Activated CD8-positive, alpha-beta memory T cell treated with anti-CD3 and anti-CD28 coated beads, Interleukin-2, amount 50 U/mL, for 24 hours (primary cell): ENCODE measurements around the gene SLC18A3.

Experiments used
- DNase-seq: peaks from one replicate; pipeline ENCODE4 v3.0.0-alpha.2; 2020; ENCODE audit errors: extremely low read depth

SLC18A3 gene

GRCh38 chr10:49651039-49651835 is 41.1 kb downstream of the SLC18A3 start:
- no peak for DNase-seq

GRCh38 chr10:49651917-49652316 is 41.8 kb downstream of the SLC18A3 start:
- no peak for DNase-seq

- DNase-seq, result no peak
Measured at GRCh38 chr10:49652421-49653272, 42.5 kb downstream of the SLC18A3 start.

GRCh38 chr10:49653273-49653929 is 43.3 kb downstream of the SLC18A3 start:
- no peak for DNase-seq

- DNase-seq, result no peak
Measured at GRCh38 chr10:49654036-49654693, 44.1 kb downstream of the SLC18A3 start.

GRCh38 chr10:49655099-49655498 is 45.0 kb downstream of the SLC18A3 start:
- DNase-seq, result no peak

- no peak for DNase-seq
Measured at GRCh38 chr10:49656845-49657493, 46.9 kb downstream of the SLC18A3 start.

- no peak for DNase-seq
Measured at GRCh38 chr10:49657606-49658005, 47.5 kb downstream of the SLC18A3 start.

- no peak for DNase-seq
Measured at GRCh38 chr10:49661140-49661856, 51.2 kb downstream of the SLC18A3 start.
